ENCODE results near the gene FCRL1. TPM values are rescaled to one million over a fixed set of nuclear protein-coding genes. Genes with fewer than 3 reads are reported as not detected.

Gene FCRL1
- total RNA-seq, 1 experiment from 2014 or later, result not detected

DNA sequence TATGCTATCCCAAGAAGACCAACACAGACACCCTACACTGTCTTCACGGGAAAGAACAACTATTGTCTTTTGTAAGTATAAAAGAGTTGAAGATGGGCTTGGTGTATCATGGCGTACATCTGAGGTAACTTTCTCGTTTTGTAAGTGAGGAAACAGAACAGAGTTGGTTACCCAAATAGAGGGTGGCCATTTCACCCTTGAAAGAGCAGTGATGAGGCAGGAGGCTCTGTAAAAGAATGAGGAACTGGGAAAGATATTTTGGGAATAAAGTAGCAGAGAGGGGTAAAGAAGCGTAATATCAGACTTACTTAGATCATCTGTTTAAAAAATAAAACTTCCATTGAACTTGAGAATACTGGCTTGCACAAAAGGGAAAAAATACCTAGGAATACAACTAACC lies 61.9 kb downstream of the FCRL1 start (continued):
- TF ChIP-seq, protein P1, sequence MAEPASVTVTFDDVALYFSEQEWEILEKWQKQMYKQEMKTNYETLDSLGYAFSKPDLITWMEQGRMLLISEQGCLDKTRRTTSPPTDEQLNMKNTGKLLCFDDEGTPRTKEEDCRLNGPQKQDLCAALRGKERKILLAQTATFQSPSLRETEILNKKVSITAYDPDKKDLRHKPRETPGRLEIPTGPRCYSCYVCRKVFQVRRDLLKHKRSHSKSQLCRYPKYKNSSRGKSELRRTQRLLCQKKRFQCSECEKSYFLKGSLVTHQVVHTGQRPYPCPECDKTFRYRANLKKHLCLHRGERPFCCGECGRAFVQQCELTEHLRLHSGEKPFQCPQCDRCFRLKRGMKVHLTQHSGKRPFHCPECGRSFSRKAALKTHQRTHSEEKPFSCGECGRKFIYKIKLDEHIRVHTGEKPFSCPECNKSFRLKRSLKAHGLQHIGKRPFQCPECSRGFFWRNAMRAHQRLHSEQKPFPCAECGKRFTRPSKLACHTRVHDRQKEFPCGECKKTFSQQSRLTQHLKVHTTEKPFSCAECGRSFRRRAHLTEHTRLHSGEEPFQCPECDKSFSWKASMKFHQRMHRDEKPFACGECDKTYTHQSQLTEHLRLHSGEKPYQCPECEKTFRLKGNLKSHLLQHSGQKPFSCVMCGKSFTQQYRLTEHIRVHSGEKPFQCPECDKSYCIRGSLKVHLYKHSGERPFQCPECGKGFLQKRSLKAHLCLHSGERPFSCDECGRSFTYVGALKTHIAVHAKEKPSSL (CRISPR knock-in tag; conservative IDR thresholded peaks at IDR 0.05), result no peak
- TF ChIP-seq NFE2L1 (CRISPR knock-in tag; IDR thresholded peaks at IDR 0.05) (no peak), ETV6 (CRISPR knock-in tag; IDR thresholded peaks at IDR 0.05) (no peak), OVOL2 (CRISPR knock-in tag; IDR thresholded peaks at IDR 0.05; ENCODE audit: borderline replicate concordance) (no peak), SMAD3 (CRISPR knock-in tag; IDR thresholded peaks at IDR 0.05; ENCODE audit: borderline replicate concordance) (no peak)
- TF ChIP-seq, protein P2, sequence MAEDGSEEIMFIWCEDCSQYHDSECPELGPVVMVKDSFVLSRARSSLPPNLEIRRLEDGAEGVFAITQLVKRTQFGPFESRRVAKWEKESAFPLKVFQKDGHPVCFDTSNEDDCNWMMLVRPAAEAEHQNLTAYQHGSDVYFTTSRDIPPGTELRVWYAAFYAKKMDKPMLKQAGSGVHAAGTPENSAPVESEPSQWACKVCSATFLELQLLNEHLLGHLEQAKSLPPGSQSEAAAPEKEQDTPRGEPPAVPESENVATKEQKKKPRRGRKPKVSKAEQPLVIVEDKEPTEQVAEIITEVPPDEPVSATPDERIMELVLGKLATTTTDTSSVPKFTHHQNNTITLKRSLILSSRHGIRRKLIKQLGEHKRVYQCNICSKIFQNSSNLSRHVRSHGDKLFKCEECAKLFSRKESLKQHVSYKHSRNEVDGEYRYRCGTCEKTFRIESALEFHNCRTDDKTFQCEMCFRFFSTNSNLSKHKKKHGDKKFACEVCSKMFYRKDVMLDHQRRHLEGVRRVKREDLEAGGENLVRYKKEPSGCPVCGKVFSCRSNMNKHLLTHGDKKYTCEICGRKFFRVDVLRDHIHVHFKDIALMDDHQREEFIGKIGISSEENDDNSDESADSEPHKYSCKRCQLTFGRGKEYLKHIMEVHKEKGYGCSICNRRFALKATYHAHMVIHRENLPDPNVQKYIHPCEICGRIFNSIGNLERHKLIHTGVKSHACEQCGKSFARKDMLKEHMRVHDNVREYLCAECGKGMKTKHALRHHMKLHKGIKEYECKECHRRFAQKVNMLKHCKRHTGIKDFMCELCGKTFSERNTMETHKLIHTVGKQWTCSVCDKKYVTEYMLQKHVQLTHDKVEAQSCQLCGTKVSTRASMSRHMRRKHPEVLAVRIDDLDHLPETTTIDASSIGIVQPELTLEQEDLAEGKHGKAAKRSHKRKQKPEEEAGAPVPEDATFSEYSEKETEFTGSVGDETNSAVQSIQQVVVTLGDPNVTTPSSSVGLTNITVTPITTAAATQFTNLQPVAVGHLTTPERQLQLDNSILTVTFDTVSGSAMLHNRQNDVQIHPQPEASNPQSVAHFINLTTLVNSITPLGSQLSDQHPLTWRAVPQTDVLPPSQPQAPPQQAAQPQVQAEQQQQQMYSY (CRISPR knock-in tag; IDR thresholded peaks at IDR 0.05), result no peak
- TF ChIP-seq, protein P3, sequence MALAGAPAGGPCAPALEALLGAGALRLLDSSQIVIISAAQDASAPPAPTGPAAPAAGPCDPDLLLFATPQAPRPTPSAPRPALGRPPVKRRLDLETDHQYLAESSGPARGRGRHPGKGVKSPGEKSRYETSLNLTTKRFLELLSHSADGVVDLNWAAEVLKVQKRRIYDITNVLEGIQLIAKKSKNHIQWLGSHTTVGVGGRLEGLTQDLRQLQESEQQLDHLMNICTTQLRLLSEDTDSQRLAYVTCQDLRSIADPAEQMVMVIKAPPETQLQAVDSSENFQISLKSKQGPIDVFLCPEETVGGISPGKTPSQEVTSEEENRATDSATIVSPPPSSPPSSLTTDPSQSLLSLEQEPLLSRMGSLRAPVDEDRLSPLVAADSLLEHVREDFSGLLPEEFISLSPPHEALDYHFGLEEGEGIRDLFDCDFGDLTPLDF (CRISPR knock-in tag; IDR thresholded peaks at IDR 0.05), result no peak

DNA sequence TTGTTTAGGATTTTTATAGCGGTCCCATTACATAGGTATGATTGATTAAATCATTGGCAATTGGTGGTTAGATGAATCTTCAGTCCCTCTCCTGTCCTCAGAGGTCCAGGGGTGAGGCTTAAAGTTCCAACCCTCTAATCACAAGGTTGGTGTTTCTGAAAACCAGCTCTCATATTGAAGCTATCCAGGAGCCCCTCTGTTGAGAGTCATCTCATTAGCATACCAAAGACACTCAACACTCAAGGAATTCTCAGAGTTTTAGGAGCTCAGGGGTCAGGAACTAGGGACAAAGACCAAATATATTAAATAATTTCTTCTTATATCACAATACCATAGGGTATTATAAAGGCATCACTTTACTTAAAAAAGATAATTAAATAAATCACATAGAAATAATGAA lies 66.3 kb downstream of the FCRL1 start:
- Mint-ChIP-seq H3K27me3 (ENCODE audit: low read depth) (no peaks in the 10 kb centered on the region), H3K4me1 (peaks cover 18% of the 10 kb centered on the region), H3K36me3 (no peaks in the 10 kb centered on the region), H3K27ac (no peak overlapping the region), H3K9me3 (peaks cover 3% of the 10 kb centered on the region; the same call in 1 of the 2 replicates), H3K4me3 (no peak overlapping the region)
- DNase-seq (ENCODE audit: low spot score) (no peak), ATAC-seq (peak; percentile 85)
- TF ChIP-seq, protein P4, sequence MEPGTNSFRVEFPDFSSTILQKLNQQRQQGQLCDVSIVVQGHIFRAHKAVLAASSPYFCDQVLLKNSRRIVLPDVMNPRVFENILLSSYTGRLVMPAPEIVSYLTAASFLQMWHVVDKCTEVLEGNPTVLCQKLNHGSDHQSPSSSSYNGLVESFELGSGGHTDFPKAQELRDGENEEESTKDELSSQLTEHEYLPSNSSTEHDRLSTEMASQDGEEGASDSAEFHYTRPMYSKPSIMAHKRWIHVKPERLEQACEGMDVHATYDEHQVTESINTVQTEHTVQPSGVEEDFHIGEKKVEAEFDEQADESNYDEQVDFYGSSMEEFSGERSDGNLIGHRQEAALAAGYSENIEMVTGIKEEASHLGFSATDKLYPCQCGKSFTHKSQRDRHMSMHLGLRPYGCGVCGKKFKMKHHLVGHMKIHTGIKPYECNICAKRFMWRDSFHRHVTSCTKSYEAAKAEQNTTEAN (CRISPR knock-in tag; IDR thresholded peaks at IDR 0.05), result no peak
- TF ChIP-seq FOXK1 (CRISPR knock-in tag; IDR thresholded peaks at IDR 0.05), result no peak
- TF ChIP-seq, protein P5, sequence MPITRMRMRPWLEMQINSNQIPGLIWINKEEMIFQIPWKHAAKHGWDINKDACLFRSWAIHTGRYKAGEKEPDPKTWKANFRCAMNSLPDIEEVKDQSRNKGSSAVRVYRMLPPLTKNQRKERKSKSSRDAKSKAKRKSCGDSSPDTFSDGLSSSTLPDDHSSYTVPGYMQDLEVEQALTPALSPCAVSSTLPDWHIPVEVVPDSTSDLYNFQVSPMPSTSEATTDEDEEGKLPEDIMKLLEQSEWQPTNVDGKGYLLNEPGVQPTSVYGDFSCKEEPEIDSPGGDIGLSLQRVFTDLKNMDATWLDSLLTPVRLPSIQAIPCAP (CRISPR knock-in tag; IDR thresholded peaks at IDR 0.05), result no peak
- TF ChIP-seq, protein P6, sequence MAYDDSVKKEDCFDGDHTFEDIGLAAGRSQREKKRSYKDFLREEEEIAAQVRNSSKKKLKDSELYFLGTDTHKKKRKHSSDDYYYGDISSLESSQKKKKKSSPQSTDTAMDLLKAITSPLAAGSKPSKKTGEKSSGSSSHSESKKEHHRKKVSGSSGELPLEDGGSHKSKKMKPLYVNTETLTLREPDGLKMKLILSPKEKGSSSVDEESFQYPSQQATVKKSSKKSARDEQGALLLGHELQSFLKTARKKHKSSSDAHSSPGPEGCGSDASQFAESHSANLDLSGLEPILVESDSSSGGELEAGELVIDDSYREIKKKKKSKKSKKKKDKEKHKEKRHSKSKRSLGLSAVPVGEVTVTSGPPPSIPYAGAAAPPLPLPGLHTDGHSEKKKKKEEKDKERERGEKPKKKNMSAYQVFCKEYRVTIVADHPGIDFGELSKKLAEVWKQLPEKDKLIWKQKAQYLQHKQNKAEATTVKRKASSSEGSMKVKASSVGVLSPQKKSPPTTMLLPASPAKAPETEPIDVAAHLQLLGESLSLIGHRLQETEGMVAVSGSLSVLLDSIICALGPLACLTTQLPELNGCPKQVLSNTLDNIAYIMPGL (CRISPR knock-in tag; IDR thresholded peaks at IDR 0.05), result no peak
- no peak for TF ChIP-seq NFYB (CRISPR knock-in tag; conservative IDR thresholded peaks at IDR 0.05; ENCODE audit: low read depth)
- TF ChIP-seq, protein P7, sequence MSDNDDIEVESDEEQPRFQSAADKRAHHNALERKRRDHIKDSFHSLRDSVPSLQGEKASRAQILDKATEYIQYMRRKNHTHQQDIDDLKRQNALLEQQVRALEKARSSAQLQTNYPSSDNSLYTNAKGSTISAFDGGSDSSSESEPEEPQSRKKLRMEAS (CRISPR knock-in tag; IDR thresholded peaks at IDR 0.05), result no peak
- no peak for TF ChIP-seq RORB (CRISPR knock-in tag; IDR thresholded peaks at IDR 0.05)
- TF ChIP-seq TCF7 (CRISPR knock-in tag; IDR thresholded peaks at IDR 0.05; ENCODE audit: low read depth), result no peak
- no peak for TF ChIP-seq ZNF232 (CRISPR knock-in tag; IDR thresholded peaks at IDR 0.05)
- TF ChIP-seq SP1 (CRISPR knock-in tag; conservative IDR thresholded peaks at IDR 0.05), result no peak
- no peak for TF ChIP-seq NFATC4 (CRISPR knock-in tag; IDR thresholded peaks at IDR 0.05)
- ChIA-PET POLR2A (no interaction called here), CTCF (interaction anchor here (0.7 to 1.4 kb wide), 6 partner anchors 14 to 210 kb away, joined by 3 to 10 read pairs (median 4); no protein-coding TSS in a partner anchor)

All from WTC11 (cell line).